Kidney epithelial cell (primary cell): ENCODE data around the gene PARN. TPM values are rescaled to one million over a fixed set of nuclear protein-coding genes. Genes with fewer than 3 reads are reported as not detected.
"Not testable (repeated sequence)": the region's sequence is repeated elsewhere in the genome, so short reads cannot be mapped to it uniquely, and the experiment has no call there.

Experiments
- DNase-seq: peaks from one replicate; pipeline ENCODE4 v3.0.0-alpha.2; 2010; ENCODE audit warnings: low read depth
- H3K27me3 ChIP-seq: 2 replicates; pipeline ENCODE4 v1.6.0; 2011; ENCODE audit warnings: low read length; ENCODE audit not compliant: control insufficient read depth, insufficient read depth
- H3K36me3 ChIP-seq: 2 replicates; pipeline ENCODE4 v1.5.1; 2011; ENCODE audit warnings: low read length; ENCODE audit not compliant: control insufficient read depth, insufficient read depth
- H3K4me3 ChIP-seq: 2 replicates; pipeline ENCODE4 v1.5.1; 2011; ENCODE audit warnings: low read depth, mild to moderate bottlenecking, control low read depth, low read length
- total RNA-seq: library from RNA; depleted of rRNA; stranded (reverse); fragments of >200 nt; gene quantifications from 2 replicates; pipeline ENCODE4 v1.2.3, GENCODE V29; 2015
- TF ChIP-seq, protein P1 (sequence below): IDR thresholded peaks from 2 replicates; pipeline ENCODE4 v1.5.1; 2011; ENCODE audit warnings: mild to moderate bottlenecking, moderate library complexity, low read length, control low read depth, inconsistent platforms; ENCODE audit not compliant: insufficient read depth, poor library complexity, severe bottlenecking

The PARN gene
- total RNA-seq, 1 donor from 2014 or later, result 28.0 TPM

- TF ChIP-seq, protein P1, sequence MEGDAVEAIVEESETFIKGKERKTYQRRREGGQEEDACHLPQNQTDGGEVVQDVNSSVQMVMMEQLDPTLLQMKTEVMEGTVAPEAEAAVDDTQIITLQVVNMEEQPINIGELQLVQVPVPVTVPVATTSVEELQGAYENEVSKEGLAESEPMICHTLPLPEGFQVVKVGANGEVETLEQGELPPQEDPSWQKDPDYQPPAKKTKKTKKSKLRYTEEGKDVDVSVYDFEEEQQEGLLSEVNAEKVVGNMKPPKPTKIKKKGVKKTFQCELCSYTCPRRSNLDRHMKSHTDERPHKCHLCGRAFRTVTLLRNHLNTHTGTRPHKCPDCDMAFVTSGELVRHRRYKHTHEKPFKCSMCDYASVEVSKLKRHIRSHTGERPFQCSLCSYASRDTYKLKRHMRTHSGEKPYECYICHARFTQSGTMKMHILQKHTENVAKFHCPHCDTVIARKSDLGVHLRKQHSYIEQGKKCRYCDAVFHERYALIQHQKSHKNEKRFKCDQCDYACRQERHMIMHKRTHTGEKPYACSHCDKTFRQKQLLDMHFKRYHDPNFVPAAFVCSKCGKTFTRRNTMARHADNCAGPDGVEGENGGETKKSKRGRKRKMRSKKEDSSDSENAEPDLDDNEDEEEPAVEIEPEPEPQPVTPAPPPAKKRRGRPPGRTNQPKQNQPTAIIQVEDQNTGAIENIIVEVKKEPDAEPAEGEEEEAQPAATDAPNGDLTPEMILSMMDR, result no peak
- Histone ChIP-seq H3K4me3 (no peak overlapping the region), H3K36me3 (peaks cover 1% of the 10 kb centered on the region), H3K27me3 (no peaks in the 10 kb centered on the region)
- DNase-seq, result peak; percentile 39
Observed at GRCh38 chr16:14545346-14545884, 84.6 kb downstream of the PARN start.

GRCh38 chr16:14544846-14545245, 85.2 kb downstream of the PARN start:
- DNase-seq, H3K27me3 ChIP-seq, H3K4me3 ChIP-seq, H3K36me3 ChIP-seq: not testable (repeated sequence)

DNA sequence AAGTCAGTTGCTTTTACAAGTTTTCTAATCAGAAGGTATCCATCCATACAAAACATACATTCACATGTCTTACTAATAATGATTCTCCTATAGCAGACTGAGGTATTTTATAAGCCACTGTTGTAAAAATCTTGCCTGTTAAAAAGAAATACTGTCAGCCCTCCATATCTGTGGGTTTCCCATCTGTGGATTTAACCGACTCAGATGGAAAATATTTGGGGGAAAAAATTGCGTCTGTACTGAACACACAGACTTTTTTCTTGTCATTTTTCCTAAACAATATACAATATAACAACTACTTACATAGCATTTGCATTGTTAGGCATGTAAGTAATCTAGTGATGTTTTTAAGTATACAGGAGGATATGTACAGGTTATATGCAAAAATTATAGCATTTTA, 90.4 kb downstream of the PARN start:
- H3K4me3 ChIP-seq, result no peak overlapping the region
- H3K36me3 ChIP-seq, result no peaks in the 10 kb centered on the region
- TF ChIP-seq, protein P1, result no peak
- no peak for DNase-seq
- no peaks in the 10 kb centered on the region for H3K27me3 ChIP-seq

DNA sequence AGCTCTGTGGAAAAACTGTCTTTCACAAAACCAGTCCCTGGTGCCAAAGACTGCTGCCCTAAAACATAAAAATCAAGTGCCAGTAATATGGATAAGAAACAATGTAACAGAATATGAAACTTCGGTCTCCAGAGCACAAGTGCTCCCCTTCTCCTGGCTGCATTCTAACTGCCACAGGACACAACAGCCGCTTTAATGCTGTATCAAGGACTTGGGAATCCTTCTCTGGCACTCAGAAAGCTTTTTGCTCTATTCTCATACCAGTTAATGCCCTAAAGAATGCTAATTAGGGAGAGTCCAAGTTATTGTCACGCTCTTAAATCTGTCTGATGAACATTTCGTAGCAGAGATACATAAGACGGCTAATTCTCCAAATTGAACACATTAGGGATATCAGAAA, 90.9 kb downstream of the PARN start:
- no peaks in the 10 kb centered on the region for H3K27me3 ChIP-seq
- H3K4me3 ChIP-seq, result no peak overlapping the region
- no peaks in the 10 kb centered on the region for H3K36me3 ChIP-seq
- DNase-seq, result no peak
- TF ChIP-seq, protein P1, result no peak

DNA sequence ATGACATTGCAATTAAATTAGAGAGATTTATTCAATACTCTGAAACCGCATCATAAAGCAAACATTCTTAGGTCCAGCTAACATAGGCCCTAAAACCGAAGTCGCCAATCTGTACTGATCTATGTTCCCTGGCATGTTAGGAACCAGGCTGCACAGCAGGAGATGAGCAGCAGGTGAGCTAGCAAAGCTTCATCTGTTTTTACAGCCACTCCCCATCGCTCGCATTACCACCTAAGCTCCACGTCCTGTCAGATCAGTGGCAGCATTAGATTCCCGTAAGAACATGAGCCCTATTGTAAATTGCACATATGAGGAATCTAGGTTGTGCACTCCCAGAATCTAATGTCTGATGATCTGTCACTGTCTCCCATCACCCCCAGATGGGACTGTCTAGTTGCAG, 91.5 kb downstream of the PARN start:
- TF ChIP-seq, protein P1, result no peak
- DNase-seq, result no peak
- Histone ChIP-seq H3K27me3 (no peaks in the 10 kb centered on the region), H3K4me3 (no peak overlapping the region), H3K36me3 (no peaks in the 10 kb centered on the region)

DNA sequence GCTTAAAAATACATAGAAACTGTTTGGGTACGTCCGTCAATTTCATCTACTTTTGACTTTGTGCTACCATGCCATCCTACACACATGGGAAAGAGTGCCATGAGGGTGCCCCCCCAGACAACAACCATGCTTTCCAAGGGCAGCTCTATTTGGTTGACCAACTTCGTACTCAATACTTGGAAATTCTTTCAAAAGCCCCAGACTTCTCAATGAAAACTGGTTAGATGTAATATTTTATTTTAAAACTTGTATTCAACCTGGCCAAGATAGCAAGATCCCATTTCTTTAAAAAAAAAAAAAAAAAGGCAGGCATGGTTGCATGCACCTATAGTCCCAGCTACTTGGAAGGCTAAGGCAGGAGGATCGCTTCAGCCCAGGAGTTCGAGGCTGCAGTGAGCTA, 98.4 kb downstream of the PARN start:
- H3K27me3 ChIP-seq, result no peaks in the 10 kb centered on the region
- DNase-seq, result no peak
- TF ChIP-seq, protein P1, result no peak
- H3K4me3 ChIP-seq, result no peak overlapping the region
- no peaks in the 10 kb centered on the region for H3K36me3 ChIP-seq
